ENCODE data around the gene ABTB2. TPM values are rescaled to one million over a fixed set of nuclear protein-coding genes. Genes with fewer than 3 reads are reported as not detected.

The ABTB2 gene
- total and polyA plus RNA-seq, 2 experiments from 2014 or later, result 2.6 to 12.1 TPM

DNA sequence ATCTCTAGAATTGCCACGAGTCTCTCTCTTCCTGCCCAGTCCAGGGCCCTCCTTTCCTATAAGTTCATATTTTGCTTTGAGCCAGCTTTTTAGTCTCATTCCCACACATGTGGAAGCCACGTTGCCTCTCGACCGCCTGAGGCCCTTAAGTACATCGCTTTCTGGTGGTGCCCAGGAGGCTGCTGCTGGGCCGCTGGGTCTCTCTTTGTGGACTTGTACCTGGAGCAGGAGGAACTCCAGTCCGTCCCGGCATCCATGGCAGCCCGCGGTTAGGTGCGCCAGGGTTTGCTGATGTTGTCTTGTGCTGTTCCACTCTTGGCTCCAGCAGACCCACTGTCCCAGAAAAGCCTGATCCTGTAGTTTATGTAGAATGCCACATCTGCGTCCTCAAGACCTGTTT, 211.4 kb downstream of the ABTB2 start:
- Histone ChIP-seq H3F3A (replicated peaks; ENCODE audit: low read depth) (0 out of 2 replicates have a peak, but pooled peaks cover 5% of the 10 kb centered on the region), H4K20me1 (replicated peaks; ENCODE audit: insufficient read depth) (peaks cover 5% of the 10 kb centered on the region; the same call in 1 of the 2 replicates), H3K4me1 (ENCODE audit: insufficient read depth) (no peaks in the 10 kb centered on the region), H3K4me2 (no peak overlapping the region), H3K27ac (ENCODE audit: low read depth) (no peak overlapping the region), H3K36me3 (ENCODE audit: insufficient read depth) (peaks cover 39% of the 10 kb centered on the region), H3K9me2 (ENCODE audit: insufficient read depth) (no peaks in the 10 kb centered on the region), H3K79me2 (replicated peaks; ENCODE audit: insufficient read depth) (no peaks in the 10 kb centered on the region), H2AFZ (no peak overlapping the region), H3K4me3 (no peak overlapping the region), H3K27me3 (ENCODE audit: insufficient read depth) (no peaks in the 10 kb centered on the region)
- Mint-ChIP-seq H3K4me3 (no peak overlapping the region), H3K4me1 (peaks cover 3% of the 10 kb centered on the region; the same call in 1 of the 3 replicates), H3K27me3 (ENCODE audit: insufficient read depth, low read depth, poor library complexity) (peaks cover 11% of the 10 kb centered on the region), H3K36me3 (ENCODE audit: low read depth) (peaks cover 80% of the 10 kb centered on the region), H3K9me3 (no peaks in the 10 kb centered on the region), H3K27ac (no peak overlapping the region)
- ATAC-seq (no peak), DNase-seq (ENCODE audit: low spot score) (no peak)
- TF ChIP-seq EZH2 (IDR thresholded peaks at IDR 0.05; ENCODE audit: low read depth, unreplicated experiment), result no peak
- TF ChIP-seq ZNF462 (CRISPR knock-in tag; IDR thresholded peaks at IDR 0.05), result no peak
- TF ChIP-seq JUNB (IDR thresholded peaks at IDR 0.05; ENCODE audit: unreplicated experiment), result no peak
- TF ChIP-seq ETS1 (IDR thresholded peaks at IDR 0.05), result no peak
- TF ChIP-seq CREB1 (CRISPR knock-in tag; IDR thresholded peaks at IDR 0.05; ENCODE audit: low read depth), result no peak
- no peak for TF ChIP-seq POLR2AphosphoS5 (IDR thresholded peaks at IDR 0.05; ENCODE audit: low read depth)
- TF ChIP-seq STAT1 (IDR thresholded peaks at IDR 0.05; ENCODE audit: unreplicated experiment), result no peak
- TF ChIP-seq, protein P1, sequence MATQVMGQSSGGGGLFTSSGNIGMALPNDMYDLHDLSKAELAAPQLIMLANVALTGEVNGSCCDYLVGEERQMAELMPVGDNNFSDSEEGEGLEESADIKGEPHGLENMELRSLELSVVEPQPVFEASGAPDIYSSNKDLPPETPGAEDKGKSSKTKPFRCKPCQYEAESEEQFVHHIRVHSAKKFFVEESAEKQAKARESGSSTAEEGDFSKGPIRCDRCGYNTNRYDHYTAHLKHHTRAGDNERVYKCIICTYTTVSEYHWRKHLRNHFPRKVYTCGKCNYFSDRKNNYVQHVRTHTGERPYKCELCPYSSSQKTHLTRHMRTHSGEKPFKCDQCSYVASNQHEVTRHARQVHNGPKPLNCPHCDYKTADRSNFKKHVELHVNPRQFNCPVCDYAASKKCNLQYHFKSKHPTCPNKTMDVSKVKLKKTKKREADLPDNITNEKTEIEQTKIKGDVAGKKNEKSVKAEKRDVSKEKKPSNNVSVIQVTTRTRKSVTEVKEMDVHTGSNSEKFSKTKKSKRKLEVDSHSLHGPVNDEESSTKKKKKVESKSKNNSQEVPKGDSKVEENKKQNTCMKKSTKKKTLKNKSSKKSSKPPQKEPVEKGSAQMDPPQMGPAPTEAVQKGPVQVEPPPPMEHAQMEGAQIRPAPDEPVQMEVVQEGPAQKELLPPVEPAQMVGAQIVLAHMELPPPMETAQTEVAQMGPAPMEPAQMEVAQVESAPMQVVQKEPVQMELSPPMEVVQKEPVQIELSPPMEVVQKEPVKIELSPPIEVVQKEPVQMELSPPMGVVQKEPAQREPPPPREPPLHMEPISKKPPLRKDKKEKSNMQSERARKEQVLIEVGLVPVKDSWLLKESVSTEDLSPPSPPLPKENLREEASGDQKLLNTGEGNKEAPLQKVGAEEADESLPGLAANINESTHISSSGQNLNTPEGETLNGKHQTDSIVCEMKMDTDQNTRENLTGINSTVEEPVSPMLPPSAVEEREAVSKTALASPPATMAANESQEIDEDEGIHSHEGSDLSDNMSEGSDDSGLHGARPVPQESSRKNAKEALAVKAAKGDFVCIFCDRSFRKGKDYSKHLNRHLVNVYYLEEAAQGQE (IDR thresholded peaks at IDR 0.05; ENCODE audit: unreplicated experiment), result no peak
- no peak for TF ChIP-seq EZH2phosphoT487 (IDR thresholded peaks at IDR 0.05; ENCODE audit: unreplicated experiment)
- TF ChIP-seq ZNF114 (CRISPR knock-in tag; IDR thresholded peaks at IDR 0.05), result no peak
- no peak for TF ChIP-seq ZNF331 (CRISPR knock-in tag; IDR thresholded peaks at IDR 0.05; ENCODE audit: low read depth)
- TF ChIP-seq, protein P2, sequence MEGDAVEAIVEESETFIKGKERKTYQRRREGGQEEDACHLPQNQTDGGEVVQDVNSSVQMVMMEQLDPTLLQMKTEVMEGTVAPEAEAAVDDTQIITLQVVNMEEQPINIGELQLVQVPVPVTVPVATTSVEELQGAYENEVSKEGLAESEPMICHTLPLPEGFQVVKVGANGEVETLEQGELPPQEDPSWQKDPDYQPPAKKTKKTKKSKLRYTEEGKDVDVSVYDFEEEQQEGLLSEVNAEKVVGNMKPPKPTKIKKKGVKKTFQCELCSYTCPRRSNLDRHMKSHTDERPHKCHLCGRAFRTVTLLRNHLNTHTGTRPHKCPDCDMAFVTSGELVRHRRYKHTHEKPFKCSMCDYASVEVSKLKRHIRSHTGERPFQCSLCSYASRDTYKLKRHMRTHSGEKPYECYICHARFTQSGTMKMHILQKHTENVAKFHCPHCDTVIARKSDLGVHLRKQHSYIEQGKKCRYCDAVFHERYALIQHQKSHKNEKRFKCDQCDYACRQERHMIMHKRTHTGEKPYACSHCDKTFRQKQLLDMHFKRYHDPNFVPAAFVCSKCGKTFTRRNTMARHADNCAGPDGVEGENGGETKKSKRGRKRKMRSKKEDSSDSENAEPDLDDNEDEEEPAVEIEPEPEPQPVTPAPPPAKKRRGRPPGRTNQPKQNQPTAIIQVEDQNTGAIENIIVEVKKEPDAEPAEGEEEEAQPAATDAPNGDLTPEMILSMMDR (conservative IDR thresholded peaks at IDR 0.05; ENCODE audit: low read depth in 2 of 2), result no peak
- no peak for TF ChIP-seq NANOG (IDR thresholded peaks at IDR 0.05; ENCODE audit: borderline replicate concordance)

Data from GM23338 (cell line).